Measurements from ENCODE around the gene TMEM255A.

Gene TMEM255A

DNA sequence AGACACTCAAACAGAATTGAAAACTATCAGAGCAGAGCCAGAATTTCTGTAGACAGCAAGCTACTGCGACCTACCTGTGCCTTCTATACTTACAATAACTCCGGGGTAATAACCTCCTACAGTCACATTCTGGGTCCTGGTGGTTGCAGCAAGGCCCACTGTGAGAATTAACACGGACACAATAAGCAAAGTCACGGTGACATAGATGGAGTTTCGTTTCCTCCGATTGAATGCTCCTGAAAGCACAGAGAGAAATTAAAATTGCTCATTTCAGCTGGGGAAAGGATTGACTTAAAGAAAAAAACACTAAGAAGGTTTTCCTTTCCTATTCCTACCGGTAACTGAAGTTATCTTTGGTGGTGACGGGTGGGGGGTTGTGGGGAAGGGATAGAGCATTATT is 7.0 kb downstream of the TMEM255A start:
- Histone ChIP-seq H3K27ac (no peak overlapping the region), H3K4me3 (ENCODE audit: low read depth in 1 of 2, low read length in 1 of 2) (no peak overlapping the region), H3K4me1 (ENCODE audit: control insufficient read depth in 1 of 2, insufficient read depth in 1 of 2, low read depth in 1 of 2, low read length in 1 of 2) (peaks cover 6 to 15% of the 10 kb centered on the region in 2 experiments), H3K36me3 (no peaks in the 10 kb centered on the region), H3K9me3 (no peaks in the 10 kb centered on the region), H3K27me3 (peaks cover 19% of the 10 kb centered on the region)
- TF ChIP-seq, protein P1, sequence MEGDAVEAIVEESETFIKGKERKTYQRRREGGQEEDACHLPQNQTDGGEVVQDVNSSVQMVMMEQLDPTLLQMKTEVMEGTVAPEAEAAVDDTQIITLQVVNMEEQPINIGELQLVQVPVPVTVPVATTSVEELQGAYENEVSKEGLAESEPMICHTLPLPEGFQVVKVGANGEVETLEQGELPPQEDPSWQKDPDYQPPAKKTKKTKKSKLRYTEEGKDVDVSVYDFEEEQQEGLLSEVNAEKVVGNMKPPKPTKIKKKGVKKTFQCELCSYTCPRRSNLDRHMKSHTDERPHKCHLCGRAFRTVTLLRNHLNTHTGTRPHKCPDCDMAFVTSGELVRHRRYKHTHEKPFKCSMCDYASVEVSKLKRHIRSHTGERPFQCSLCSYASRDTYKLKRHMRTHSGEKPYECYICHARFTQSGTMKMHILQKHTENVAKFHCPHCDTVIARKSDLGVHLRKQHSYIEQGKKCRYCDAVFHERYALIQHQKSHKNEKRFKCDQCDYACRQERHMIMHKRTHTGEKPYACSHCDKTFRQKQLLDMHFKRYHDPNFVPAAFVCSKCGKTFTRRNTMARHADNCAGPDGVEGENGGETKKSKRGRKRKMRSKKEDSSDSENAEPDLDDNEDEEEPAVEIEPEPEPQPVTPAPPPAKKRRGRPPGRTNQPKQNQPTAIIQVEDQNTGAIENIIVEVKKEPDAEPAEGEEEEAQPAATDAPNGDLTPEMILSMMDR (IDR thresholded peaks at IDR 0.05) = no peak

DNA sequence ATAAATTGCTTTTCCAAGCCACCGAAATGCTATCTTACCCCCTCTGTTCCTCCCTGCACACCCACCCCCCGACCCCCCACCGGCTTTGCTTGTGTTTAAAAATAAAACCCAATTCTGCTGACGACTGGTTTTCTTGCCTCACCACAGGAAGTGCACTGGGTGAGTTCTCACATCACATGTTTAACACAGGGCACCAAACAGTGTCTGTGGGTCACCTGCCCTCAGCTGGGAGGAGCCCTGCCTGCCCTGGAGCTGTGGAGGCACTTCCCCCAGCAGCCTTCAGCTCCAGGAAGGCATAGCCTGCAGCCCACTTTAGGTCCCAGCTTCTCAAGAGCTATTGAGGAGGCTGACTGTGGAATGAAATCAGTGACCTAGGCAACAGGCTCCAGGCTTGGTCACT is 8.8 kb downstream of the TMEM255A start:
- Histone ChIP-seq H3K27ac (no peak overlapping the region), H3K27me3 (peaks cover under 1% of the 10 kb centered on the region), H3K9me3 (no peaks in the 10 kb centered on the region), H3K4me1 (ENCODE audit: control insufficient read depth in 1 of 2, insufficient read depth in 1 of 2, low read depth in 1 of 2, low read length in 1 of 2) (peaks cover 0 to 8% of the 10 kb centered on the region in 2 experiments), H3K4me3 (ENCODE audit: low read depth in 1 of 2, low read length in 1 of 2) (no peak overlapping the region), H3K36me3 (no peaks in the 10 kb centered on the region)
- TF ChIP-seq, protein P1 (IDR thresholded peaks at IDR 0.05) = no peak

DNA sequence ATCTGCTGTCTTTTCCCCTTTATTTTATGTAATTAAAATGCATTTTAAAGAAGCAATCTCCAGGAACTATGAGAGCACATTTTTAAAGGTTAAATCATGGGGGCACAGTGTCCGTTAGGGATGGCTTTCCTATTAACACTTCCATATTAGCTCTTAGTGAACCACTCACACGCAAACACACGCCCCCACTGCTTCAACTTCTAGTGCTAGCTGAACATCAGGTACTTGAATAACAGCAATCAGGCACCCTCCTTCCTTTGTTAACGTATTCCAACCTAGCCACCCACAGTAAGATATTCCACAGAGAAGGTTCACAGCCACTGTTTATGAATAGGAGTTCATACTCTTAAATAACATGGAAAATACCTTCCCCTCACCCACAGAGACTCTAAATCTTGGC is 9.3 kb downstream of the TMEM255A start:
- Histone ChIP-seq H3K27ac (no peak overlapping the region), H3K36me3 (no peaks in the 10 kb centered on the region), H3K9me3 (no peaks in the 10 kb centered on the region), H3K4me1 (ENCODE audit: control insufficient read depth in 1 of 2, insufficient read depth in 1 of 2, low read depth in 1 of 2, low read length in 1 of 2) (peaks cover 0 to 8% of the 10 kb centered on the region in 2 experiments), H3K4me3 (ENCODE audit: low read depth in 1 of 2, low read length in 1 of 2) (no peak overlapping the region), H3K27me3 (no peaks in the 10 kb centered on the region)
- TF ChIP-seq, protein P1 (IDR thresholded peaks at IDR 0.05) = no peak

DNA sequence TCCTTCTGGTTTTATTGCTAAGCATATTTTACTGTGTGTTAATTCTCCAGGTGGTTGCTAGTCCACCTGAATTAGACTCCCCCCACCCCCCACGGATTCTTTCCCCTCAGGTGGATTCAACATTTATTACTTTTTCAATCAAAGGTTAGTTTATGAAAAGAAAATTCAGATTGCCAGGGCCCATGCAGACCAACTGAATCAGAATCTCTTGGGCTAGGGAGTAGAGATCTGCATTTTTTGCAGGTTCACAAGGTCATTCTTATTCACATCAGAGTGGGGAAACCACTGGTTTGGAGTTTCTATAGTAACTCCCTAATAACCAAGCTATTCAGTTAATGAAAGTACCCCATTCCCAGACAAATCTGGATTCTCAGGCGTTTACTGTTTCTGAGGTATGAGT is 9.8 kb downstream of the TMEM255A start:
- Histone ChIP-seq H3K9me3 (no peaks in the 10 kb centered on the region), H3K4me1 (ENCODE audit: control insufficient read depth in 1 of 2, insufficient read depth in 1 of 2, low read depth in 1 of 2, low read length in 1 of 2) (peaks cover 0 to 8% of the 10 kb centered on the region in 2 experiments), H3K36me3 (no peaks in the 10 kb centered on the region), H3K27me3 (no peaks in the 10 kb centered on the region), H3K4me3 (ENCODE audit: low read depth in 1 of 2, low read length in 1 of 2) (no peak overlapping the region), H3K27ac (no peak overlapping the region)
- TF ChIP-seq, protein P1 (IDR thresholded peaks at IDR 0.05) = no peak

DNA sequence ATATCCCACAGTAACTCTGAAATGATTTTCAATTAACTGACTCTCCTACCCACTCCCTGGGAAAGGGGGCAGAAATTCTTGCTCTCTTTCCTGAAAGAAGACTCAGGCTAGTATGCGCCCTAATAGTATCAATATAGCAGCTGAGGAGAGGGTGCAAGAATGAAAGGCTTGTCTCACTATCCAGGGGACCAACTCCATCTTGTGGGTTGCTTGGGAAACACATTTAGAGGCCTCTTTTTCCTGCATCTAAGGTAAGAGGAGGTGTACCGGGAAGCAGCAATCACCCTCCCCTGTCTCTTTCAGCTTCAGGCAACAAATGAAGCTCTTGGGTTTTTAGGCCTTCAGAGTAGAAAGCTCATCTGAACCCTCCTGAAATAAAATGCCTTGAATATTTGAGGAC is 11.3 kb downstream of the TMEM255A start:
- Histone ChIP-seq H3K27me3 (no peaks in the 10 kb centered on the region), H3K4me1 (ENCODE audit: control insufficient read depth in 1 of 2, insufficient read depth in 1 of 2, low read depth in 1 of 2, low read length in 1 of 2) (peaks cover 0 to 8% of the 10 kb centered on the region in 2 experiments), H3K36me3 (no peaks in the 10 kb centered on the region), H3K4me3 (ENCODE audit: low read depth in 1 of 2, low read length in 1 of 2) (no peak overlapping the region), H3K27ac (no peak overlapping the region), H3K9me3 (no peaks in the 10 kb centered on the region)
- TF ChIP-seq, protein P1 (IDR thresholded peaks at IDR 0.05) = no peak

DNA sequence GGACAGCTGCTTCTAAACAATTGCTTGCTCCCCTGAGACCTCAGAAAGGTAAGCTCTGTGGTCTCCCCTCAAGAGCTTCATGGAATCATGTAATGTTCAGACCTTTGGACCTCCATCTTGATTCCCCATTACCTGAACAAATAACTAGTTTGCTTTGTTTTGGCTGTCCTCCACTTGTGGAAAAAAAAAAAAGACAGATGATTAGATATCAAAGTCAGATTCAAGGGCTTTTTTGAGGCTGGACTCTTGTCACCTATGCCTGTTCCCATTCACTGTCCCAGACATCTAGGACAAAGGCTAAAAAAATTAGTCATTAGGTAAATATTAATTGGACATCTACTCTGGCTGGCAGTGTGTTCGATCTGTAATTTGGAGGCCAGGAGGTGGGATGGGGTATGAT is 13.3 kb downstream of the TMEM255A start:
- Histone ChIP-seq H3K9me3 (no peaks in the 10 kb centered on the region), H3K36me3 (no peaks in the 10 kb centered on the region), H3K4me3 (ENCODE audit: low read depth in 1 of 2, low read length in 1 of 2) (no peak overlapping the region), H3K27ac (no peak overlapping the region), H3K27me3 (no peaks in the 10 kb centered on the region), H3K4me1 (ENCODE audit: control insufficient read depth in 1 of 2, insufficient read depth in 1 of 2, low read depth in 1 of 2, low read length in 1 of 2) (peaks cover 0 to 13% of the 10 kb centered on the region in 2 experiments)
- TF ChIP-seq, protein P1 (IDR thresholded peaks at IDR 0.05) = no peak
